Esophagus squamous epithelium (tissue), 5 donors: ENCODE measurements around the gene YARS2. TPM values are rescaled to one million over a fixed set of nuclear protein-coding genes. Genes with fewer than 3 reads are reported as not detected.
"Not testable (repeated sequence)": the region's sequence is repeated elsewhere in the genome, so short reads cannot be mapped to it uniquely, and the experiment has no call there.

Source experiments
- DNase-seq: peaks from one replicate; lab custom pipeline; 2025; lab: John Stamatoyannopoulos, UW
- H3K27ac ChIP-seq, 4 donors: fragments of 200-600 bp; sonication (generic); one replicate each; pipeline ENCODE4 v1.5.1; 2016 to 2019; ENCODE audit warnings: mild to moderate bottlenecking in 1 of 4
- H3K27me3 ChIP-seq, 4 donors: fragments of 200-600 bp; sonication (generic); 1 replicate in 3 of 4; 2 replicates in 1 of 4; pipeline versions ENCODE4 v1.5.1 to v1.6.0; 2017 to 2021; ENCODE audit warnings: antibody characterized with exemption in 1 of 4
- H3K36me3 ChIP-seq, 3 donors: fragments of 200-600 bp; sonication (generic); one replicate each; pipeline ENCODE4 v1.5.1; 2016 to 2019
- H3K4me1 ChIP-seq, 3 donors: fragments of 200-600 bp; sonication (generic); one replicate each; pipeline ENCODE4 v1.5.1; 2017 to 2019
- H3K4me3 ChIP-seq, 4 donors: fragments of 200-600 bp; sonication (generic); 1 replicate in 3 of 4; 2 replicates in 1 of 4; pipeline ENCODE4 v1.5.1; 2016 to 2019; ENCODE audit warnings: mild to moderate bottlenecking in 2 of 4, moderate library complexity in 1 of 4
- H3K9me3 ChIP-seq, 3 donors: fragments of 200-600 bp; sonication (generic); one replicate each; pipeline ENCODE4 v1.5.1; 2016 to 2019
- POLR2A ChIP-seq, 4 donors: fragments of 450-650 bp; IDR thresholded peaks; one replicate each; pipeline ENCODE4 v1.6.1; 2017; ENCODE audit warnings: antibody characterized with exemption in 4 of 4, mild to moderate bottlenecking in 4 of 4, moderate library complexity in 3 of 4
- WGBS, 2 donors: methylation state at CpG; one replicate each; pipeline ENCODE4 v1.1.5; 2018; 5-methylcytosine and 5-hydroxymethylcytosine counted together
- intact Hi-C: fragments of 100-400 bp; cut with DNase I; formaldehyde crosslinking; loops from one replicate; pipeline ENCODE4 v1.15.0; 2022
- total RNA-seq, 4 donors: library from RNA; depleted of rRNA; stranded (reverse); fragments of >200 nt; gene quantifications; one replicate each; pipeline ENCODE4 v1.1.0, GENCODE V29; 2016
- TF ChIP-seq, protein P1 (sequence below), 6 experiments: fragments of 450-650 bp in 4 of 6; fragments of 200-600 bp in 2 of 6; sonication (generic) in 2 of 6; IDR thresholded peaks; one replicate each; pipeline ENCODE4 v1.5.1; 2016 to 2019; ENCODE audit warnings: antibody characterized with exemption in 6 of 6, mild to moderate bottlenecking in 4 of 6, moderate library complexity in 4 of 6
- donor health status: DM: yes; HTN: yes; CAD: no.

The YARS2 gene
- total RNA-seq, 4 donors from 2014 or later = 17.0 to 26.3 (median 22.8) TPM

- H3K9me3 ChIP-seq = no peaks in the 10 kb centered on the region
- H3K4me3 ChIP-seq = no peak overlapping the region
- peaks cover 0 to 67% (median 6%) of the 10 kb centered on the region in 3 donors for H3K36me3 ChIP-seq
- no peak overlapping the region for H3K27ac ChIP-seq
- WGBS, 2 donors = 79 to 98% methylated on average over 2 of the region's 2 CpGs
- intact Hi-C loops = no loop called here
- no peak for DNase-seq
- TF ChIP-seq, protein P1, sequence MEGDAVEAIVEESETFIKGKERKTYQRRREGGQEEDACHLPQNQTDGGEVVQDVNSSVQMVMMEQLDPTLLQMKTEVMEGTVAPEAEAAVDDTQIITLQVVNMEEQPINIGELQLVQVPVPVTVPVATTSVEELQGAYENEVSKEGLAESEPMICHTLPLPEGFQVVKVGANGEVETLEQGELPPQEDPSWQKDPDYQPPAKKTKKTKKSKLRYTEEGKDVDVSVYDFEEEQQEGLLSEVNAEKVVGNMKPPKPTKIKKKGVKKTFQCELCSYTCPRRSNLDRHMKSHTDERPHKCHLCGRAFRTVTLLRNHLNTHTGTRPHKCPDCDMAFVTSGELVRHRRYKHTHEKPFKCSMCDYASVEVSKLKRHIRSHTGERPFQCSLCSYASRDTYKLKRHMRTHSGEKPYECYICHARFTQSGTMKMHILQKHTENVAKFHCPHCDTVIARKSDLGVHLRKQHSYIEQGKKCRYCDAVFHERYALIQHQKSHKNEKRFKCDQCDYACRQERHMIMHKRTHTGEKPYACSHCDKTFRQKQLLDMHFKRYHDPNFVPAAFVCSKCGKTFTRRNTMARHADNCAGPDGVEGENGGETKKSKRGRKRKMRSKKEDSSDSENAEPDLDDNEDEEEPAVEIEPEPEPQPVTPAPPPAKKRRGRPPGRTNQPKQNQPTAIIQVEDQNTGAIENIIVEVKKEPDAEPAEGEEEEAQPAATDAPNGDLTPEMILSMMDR (IDR thresholded peaks at IDR 0.05) = no peak
- no peak for TF ChIP-seq POLR2A (IDR thresholded peaks at IDR 0.05)
- H3K27me3 ChIP-seq = no peaks in the 10 kb centered on the region
- no peaks in the 10 kb centered on the region for H3K4me1 ChIP-seq
These were observed 49.2 kb downstream of the YARS2 start for GRCh38 chr12:32706335-32707024.

- no peak for DNase-seq
- TF ChIP-seq, protein P1 (IDR thresholded peaks at IDR 0.05) = no peak
- TF ChIP-seq POLR2A (IDR thresholded peaks at IDR 0.05) = no peak
- intact Hi-C loops = no loop called here
- H3K4me3 ChIP-seq = no peak overlapping the region
- no peaks in the 10 kb centered on the region for H3K4me1 ChIP-seq
- H3K9me3 ChIP-seq = no peaks in the 10 kb centered on the region
- H3K36me3 ChIP-seq = peaks cover 0 to 63% (median 0%) of the 10 kb centered on the region in 3 donors
- H3K27ac ChIP-seq = no peak overlapping the region
- no peaks in the 10 kb centered on the region for H3K27me3 ChIP-seq
These were observed 49.9 kb downstream of the YARS2 start for GRCh38 chr12:32705783-32706182.

- Histone ChIP-seq H3K9me3 (no peaks in the 10 kb centered on the region), H3K4me1 (no peaks in the 10 kb centered on the region), H3K36me3 (peaks cover 0 to 36% (median 0%) of the 10 kb centered on the region in 3 donors), H3K27ac (no peak overlapping the region), H3K27me3 (no peaks in the 10 kb centered on the region), H3K4me3 (no peak overlapping the region)
- TF ChIP-seq, protein P1 (IDR thresholded peaks at IDR 0.05) = no peak
- 94 to 96% methylated on average over 1 of the region's 1 CpG for WGBS, 2 donors
- intact Hi-C loops = no loop called here
- no peak for DNase-seq
These were observed 52.8 kb downstream of the YARS2 start for GRCh38 chr12:32702946-32703345.

DNA sequence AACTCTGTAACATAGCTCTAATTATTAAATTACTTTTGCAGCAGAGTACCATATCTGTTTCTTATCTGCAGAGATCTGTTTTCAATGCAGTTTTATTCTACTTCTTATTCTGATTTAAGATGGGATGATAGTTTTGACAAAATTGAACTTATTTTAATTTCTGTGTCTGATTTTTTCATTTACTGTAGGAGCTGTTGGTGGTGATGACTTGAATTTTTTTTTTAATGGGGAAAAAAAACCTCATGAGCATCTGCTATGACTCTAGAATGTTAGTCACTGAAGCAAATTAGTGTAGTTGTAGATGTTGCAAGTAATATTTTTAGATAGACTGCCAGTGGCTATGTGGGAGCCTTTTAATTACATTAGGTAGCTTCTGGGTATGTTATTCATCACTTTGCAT is 53.2 kb downstream of the YARS2 start:
- intact Hi-C loops = no loop called here

DNA sequence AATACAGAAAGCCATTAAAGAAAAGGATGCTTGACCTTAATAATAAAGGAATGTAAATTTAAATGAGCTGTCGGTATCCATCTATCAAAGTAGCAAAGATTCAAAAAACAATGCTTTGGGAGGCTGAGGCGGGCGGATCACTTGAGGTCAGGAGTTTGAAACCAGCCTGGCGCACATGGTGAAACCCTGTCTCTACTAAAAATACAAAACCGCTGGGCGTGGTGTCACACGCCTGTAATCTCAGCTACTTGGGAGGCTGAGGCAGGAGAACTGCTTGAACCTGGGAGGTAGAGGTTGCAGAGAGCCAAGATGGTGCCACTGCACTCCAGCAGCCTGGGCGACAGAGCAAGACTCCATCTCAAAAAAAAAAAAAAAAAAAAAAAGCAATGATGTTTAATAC is 56.3 kb downstream of the YARS2 start:
- intact Hi-C loops, H3K4me1 ChIP-seq: not testable (repeated sequence)
- WGBS, 2 donors = 83 to 85% methylated on average over 8 of the region's 8 CpGs

More for the DNA sequence above, 53.2 kb downstream of the YARS2 start:
- TF ChIP-seq POLR2A (IDR thresholded peaks at IDR 0.05) = no peak
- TF ChIP-seq, protein P1 (IDR thresholded peaks at IDR 0.05) = no peak
- no peak overlapping the region for H3K4me3 ChIP-seq
- H3K4me1 ChIP-seq = no peaks in the 10 kb centered on the region
- no peaks in the 10 kb centered on the region for H3K9me3 ChIP-seq
- no peaks in the 10 kb centered on the region for H3K27me3 ChIP-seq
- no peak overlapping the region for H3K27ac ChIP-seq
- no peak for DNase-seq
- peaks cover 0 to 32% (median 0%) of the 10 kb centered on the region in 3 donors for H3K36me3 ChIP-seq

More for the DNA sequence above, 56.3 kb downstream of the YARS2 start:
- peaks cover 0 to 21% (median 0%) of the 10 kb centered on the region in 3 donors for H3K36me3 ChIP-seq
- not testable (repeated sequence) for H3K4me3 ChIP-seq, H3K27me3 ChIP-seq, DNase-seq, H3K27ac ChIP-seq, H3K9me3 ChIP-seq
